Liver (tissue), 9 donors: Measurements from ENCODE around the gene OR5D16. TPM values are rescaled to one million over a fixed set of nuclear protein-coding genes. Genes with fewer than 3 reads are reported as not detected.

Source experiments
- DNase-seq: peaks from one replicate; pipeline ENCODE4 v3.0.0-alpha.2; 2017; ENCODE audit warnings: low spot score
- H3K27ac ChIP-seq, 2 donors: one replicate each; pipeline ENCODE4 v1.7.0; 2013; ENCODE audit warnings: inconsistent platforms in 2 of 2, low read length in 2 of 2, control low read depth in 1 of 2, low read depth in 1 of 2, mild to moderate bottlenecking in 1 of 2
- H3K27me3 ChIP-seq, 4 donors: one replicate each; pipeline versions ENCODE4 v1.6.1 to v1.7.0; 2013; ENCODE audit warnings: low read length in 3 of 4, inconsistent platforms in 1 of 4, mild to moderate bottlenecking in 1 of 4, moderate library complexity in 1 of 4; ENCODE audit not compliant: control insufficient read depth in 4 of 4, insufficient read depth in 4 of 4
- H3K36me3 ChIP-seq, 4 donors: one replicate each; pipeline versions ENCODE4 v1.6.1 to v1.7.0; 2013; ENCODE audit warnings: low read length in 3 of 4, mild to moderate bottlenecking in 3 of 4, low read depth in 1 of 4, moderate library complexity in 1 of 4; ENCODE audit not compliant: control insufficient read depth in 4 of 4, insufficient read depth in 3 of 4
- H3K4me1 ChIP-seq, 4 donors: one replicate each; pipeline versions ENCODE4 v1.6.1 to v1.7.0; 2013; ENCODE audit warnings: low read length in 3 of 4, mild to moderate bottlenecking in 3 of 4, moderate library complexity in 1 of 4; ENCODE audit not compliant: control insufficient read depth in 4 of 4, insufficient read depth in 4 of 4
- H3K4me3 ChIP-seq, 3 donors: one replicate each; pipeline versions ENCODE4 v1.6.1 to v1.7.0; 2013; ENCODE audit warnings: low read length in 3 of 3, control low read depth in 1 of 3, low read depth in 1 of 3, mild to moderate bottlenecking in 1 of 3
- H3K9ac ChIP-seq, 2 donors: one replicate each; pipeline ENCODE4 v1.7.0; 2013; ENCODE audit warnings: low read length in 2 of 2, mild to moderate bottlenecking in 2 of 2, moderate library complexity in 2 of 2, control low read depth in 1 of 2, low read depth in 1 of 2
- H3K9me3 ChIP-seq, 4 donors: one replicate each; pipeline versions ENCODE4 v1.6.1 to v1.7.0; 2013; ENCODE audit warnings: low read length in 3 of 4; ENCODE audit not compliant: control insufficient read depth in 4 of 4
- EGR1 ChIP-seq, 2 donors: IDR thresholded peaks; 2 replicates each; pipeline ENCODE4 v1.6.1; 2016 to 2018; ENCODE audit warnings: antibody characterized with exemption in 2 of 2, low read depth in 2 of 2
- FOXA2 ChIP-seq: IDR thresholded peaks from 2 replicates; pipeline ENCODE4 v1.6.1; 2016; ENCODE audit warnings: antibody characterized with exemption
- GABPA ChIP-seq, 2 donors: IDR thresholded peaks in 1 of 2; conservative IDR thresholded peaks in 1 of 2; 2 replicates each; pipeline ENCODE4 v1.6.1; 2016; ENCODE audit warnings: antibody characterized with exemption in 2 of 2, mild to moderate bottlenecking in 1 of 2, moderate library complexity in 1 of 2
- HNF4A ChIP-seq, 2 donors: conservative IDR thresholded peaks; 2 replicates each; pipeline ENCODE4 v1.6.1; 2016; ENCODE audit warnings: antibody characterized with exemption in 2 of 2, mild to moderate bottlenecking in 2 of 2
- HNF4G ChIP-seq: IDR thresholded peaks from 2 replicates; pipeline ENCODE4 v1.6.1; 2016; ENCODE audit warnings: antibody characterized with exemption
- NR2F2 ChIP-seq: IDR thresholded peaks from 2 replicates; pipeline ENCODE4 v1.6.1; 2016; ENCODE audit warnings: antibody characterized with exemption
- RAD21 ChIP-seq, 2 donors: IDR thresholded peaks; 2 replicates each; pipeline ENCODE4 v1.6.1; 2016; ENCODE audit warnings: antibody characterized with exemption in 2 of 2, mild to moderate bottlenecking in 2 of 2
- SP1 ChIP-seq: IDR thresholded peaks from 2 replicates; pipeline ENCODE4 v1.6.1; 2018; ENCODE audit warnings: antibody characterized with exemption, mild to moderate bottlenecking
- TAF1 ChIP-seq: conservative IDR thresholded peaks from 2 replicates; pipeline ENCODE4 v1.6.1; 2016; ENCODE audit warnings: antibody characterized with exemption, mild to moderate bottlenecking
- YY1 ChIP-seq: IDR thresholded peaks from 2 replicates; pipeline ENCODE4 v1.6.1; 2016; ENCODE audit warnings: antibody characterized with exemption, mild to moderate bottlenecking
- WGBS: extraction: QIAGEN DNeasy Blood & Tissue Kit; methylation state at CpG from one replicate; pipeline ENCODE4 v1.1.7; 2013; 5-methylcytosine and 5-hydroxymethylcytosine counted together
- polyA plus RNA-seq, 2 donors: library from polyadenylated mRNA; stranded (reverse) in 1 of 2; unstranded in 1 of 2; fragments of 200-250 nt in 1 of 2; fragments of >200 nt in 1 of 2; fragmentation: Nextera tagmentation in 1 of 2; extraction: Ambion mirVana in 1 of 2; gene quantifications; one replicate each; pipeline versions ENCODE4 v1.2.1 to v1.2.3, GENCODE V29; 2013 to 2015
- total RNA-seq, 2 donors: library from RNA; depleted of rRNA; stranded (reverse); fragments of >200 nt; gene quantifications; one replicate each; pipeline ENCODE4 v1.2.3, GENCODE V29; 2014
- TF ChIP-seq, protein P1 (sequence below): IDR thresholded peaks from 2 replicates; pipeline ENCODE4 v1.6.1; 2016; ENCODE audit warnings: antibody characterized with exemption
- TF ChIP-seq, protein P2 (sequence below): IDR thresholded peaks from 2 replicates; pipeline ENCODE4 v1.6.1; 2016; ENCODE audit warnings: antibody characterized with exemption
- TF ChIP-seq, protein P3 (sequence below): IDR thresholded peaks from 2 replicates; pipeline ENCODE4 v1.6.1; 2016; ENCODE audit warnings: antibody characterized with exemption, mild to moderate bottlenecking
- TF ChIP-seq, protein P4 (sequence below): IDR thresholded peaks from 2 replicates; pipeline ENCODE4 v1.6.1; 2016; ENCODE audit warnings: antibody characterized with exemption
- donor health status: healthy.
- donor health status: healthy.
- donor health status: healthy.
- donor health status: healthy.
- donor health status: healthy.

The OR5D16 gene
- total and polyA plus RNA-seq, 4 donors, result not detected

DNA sequence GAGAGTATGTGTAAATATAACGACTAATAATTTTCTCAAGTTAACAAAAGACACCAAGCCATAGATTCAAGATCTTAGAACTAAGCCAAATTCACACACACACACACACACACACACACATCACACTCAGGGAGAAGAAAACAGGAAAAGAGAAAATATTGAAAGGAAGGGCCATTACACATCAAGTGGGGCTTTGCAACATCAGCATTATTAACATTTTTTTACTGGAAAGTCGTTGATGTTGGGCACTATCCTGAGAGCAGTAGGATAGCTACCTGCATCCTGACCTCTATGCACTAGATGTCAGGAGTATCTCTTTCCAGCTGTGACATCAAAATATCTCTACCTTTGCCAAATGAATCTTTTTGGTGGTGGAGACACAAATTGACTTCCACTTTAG is 8.9 kb downstream of the OR5D16 start:
- no peak for DNase-seq
- H3K27me3 ChIP-seq, result no peaks in the 10 kb centered on the region
- no peaks in the 10 kb centered on the region for H3K9me3 ChIP-seq
- no peak overlapping the region for H3K4me3 ChIP-seq
- 30% methylated on average over 2 of the region's 2 CpGs for WGBS
- no peaks in the 10 kb centered on the region for H3K36me3 ChIP-seq
- H3K27ac ChIP-seq, result no peak overlapping the region
- TF ChIP-seq, protein P1, sequence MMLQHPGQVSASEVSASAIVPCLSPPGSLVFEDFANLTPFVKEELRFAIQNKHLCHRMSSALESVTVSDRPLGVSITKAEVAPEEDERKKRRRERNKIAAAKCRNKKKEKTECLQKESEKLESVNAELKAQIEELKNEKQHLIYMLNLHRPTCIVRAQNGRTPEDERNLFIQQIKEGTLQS, result no peak
- TF ChIP-seq NR2F2 (no peak), SP1 (no peak), YY1 (no peak), EGR1 (IDR thresholded peaks at IDR 0.05; ENCODE audit: low read depth in 2 of 2) (no peak), TAF1 (no peak), HNF4A (conservative IDR thresholded peaks at IDR 0.05) (no peak), FOXA2 (no peak), RAD21 (IDR thresholded peaks at IDR 0.05) (no peak), GABPA (IDR thresholded peaks at IDR 0.05 in 1 of 2, conservative IDR thresholded peaks at IDR 0.05 in 1 of 2) (no peak), HNF4G (no peak)
- TF ChIP-seq, protein P2, sequence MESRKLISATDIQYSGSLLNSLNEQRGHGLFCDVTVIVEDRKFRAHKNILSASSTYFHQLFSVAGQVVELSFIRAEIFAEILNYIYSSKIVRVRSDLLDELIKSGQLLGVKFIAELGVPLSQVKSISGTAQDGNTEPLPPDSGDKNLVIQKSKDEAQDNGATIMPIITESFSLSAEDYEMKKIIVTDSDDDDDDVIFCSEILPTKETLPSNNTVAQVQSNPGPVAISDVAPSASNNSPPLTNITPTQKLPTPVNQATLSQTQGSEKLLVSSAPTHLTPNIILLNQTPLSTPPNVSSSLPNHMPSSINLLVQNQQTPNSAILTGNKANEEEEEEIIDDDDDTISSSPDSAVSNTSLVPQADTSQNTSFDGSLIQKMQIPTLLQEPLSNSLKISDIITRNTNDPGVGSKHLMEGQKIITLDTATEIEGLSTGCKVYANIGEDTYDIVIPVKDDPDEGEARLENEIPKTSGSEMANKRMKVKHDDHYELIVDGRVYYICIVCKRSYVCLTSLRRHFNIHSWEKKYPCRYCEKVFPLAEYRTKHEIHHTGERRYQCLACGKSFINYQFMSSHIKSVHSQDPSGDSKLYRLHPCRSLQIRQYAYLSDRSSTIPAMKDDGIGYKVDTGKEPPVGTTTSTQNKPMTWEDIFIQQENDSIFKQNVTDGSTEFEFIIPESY, result no peak
- TF ChIP-seq, protein P3, sequence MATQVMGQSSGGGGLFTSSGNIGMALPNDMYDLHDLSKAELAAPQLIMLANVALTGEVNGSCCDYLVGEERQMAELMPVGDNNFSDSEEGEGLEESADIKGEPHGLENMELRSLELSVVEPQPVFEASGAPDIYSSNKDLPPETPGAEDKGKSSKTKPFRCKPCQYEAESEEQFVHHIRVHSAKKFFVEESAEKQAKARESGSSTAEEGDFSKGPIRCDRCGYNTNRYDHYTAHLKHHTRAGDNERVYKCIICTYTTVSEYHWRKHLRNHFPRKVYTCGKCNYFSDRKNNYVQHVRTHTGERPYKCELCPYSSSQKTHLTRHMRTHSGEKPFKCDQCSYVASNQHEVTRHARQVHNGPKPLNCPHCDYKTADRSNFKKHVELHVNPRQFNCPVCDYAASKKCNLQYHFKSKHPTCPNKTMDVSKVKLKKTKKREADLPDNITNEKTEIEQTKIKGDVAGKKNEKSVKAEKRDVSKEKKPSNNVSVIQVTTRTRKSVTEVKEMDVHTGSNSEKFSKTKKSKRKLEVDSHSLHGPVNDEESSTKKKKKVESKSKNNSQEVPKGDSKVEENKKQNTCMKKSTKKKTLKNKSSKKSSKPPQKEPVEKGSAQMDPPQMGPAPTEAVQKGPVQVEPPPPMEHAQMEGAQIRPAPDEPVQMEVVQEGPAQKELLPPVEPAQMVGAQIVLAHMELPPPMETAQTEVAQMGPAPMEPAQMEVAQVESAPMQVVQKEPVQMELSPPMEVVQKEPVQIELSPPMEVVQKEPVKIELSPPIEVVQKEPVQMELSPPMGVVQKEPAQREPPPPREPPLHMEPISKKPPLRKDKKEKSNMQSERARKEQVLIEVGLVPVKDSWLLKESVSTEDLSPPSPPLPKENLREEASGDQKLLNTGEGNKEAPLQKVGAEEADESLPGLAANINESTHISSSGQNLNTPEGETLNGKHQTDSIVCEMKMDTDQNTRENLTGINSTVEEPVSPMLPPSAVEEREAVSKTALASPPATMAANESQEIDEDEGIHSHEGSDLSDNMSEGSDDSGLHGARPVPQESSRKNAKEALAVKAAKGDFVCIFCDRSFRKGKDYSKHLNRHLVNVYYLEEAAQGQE, result no peak
- TF ChIP-seq, protein P4, sequence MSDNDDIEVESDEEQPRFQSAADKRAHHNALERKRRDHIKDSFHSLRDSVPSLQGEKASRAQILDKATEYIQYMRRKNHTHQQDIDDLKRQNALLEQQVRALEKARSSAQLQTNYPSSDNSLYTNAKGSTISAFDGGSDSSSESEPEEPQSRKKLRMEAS, result no peak
- no peak overlapping the region for H3K9ac ChIP-seq
- no peaks in the 10 kb centered on the region for H3K4me1 ChIP-seq

DNA sequence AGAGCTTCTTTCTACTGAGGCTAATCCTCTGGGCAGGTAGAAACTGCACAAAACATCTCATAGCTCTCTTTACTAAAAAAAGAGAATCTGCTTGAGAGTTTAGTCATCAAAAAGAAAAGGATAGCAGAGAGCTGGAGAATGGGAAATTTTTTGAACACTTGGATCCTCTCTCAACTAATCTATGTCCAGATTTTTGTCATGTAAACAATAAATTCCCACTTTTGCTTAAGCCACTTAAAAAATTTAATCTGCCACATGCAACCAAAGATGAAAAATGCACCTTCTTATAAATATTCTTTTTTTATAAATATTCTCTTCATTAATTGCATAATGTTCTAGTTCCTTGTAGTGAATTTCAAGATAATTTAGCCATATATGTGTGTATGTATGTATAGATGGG is 10.5 kb downstream of the OR5D16 start:
- Histone ChIP-seq H3K36me3 (no peaks in the 10 kb centered on the region), H3K27ac (no peak overlapping the region), H3K27me3 (no peaks in the 10 kb centered on the region), H3K4me1 (no peaks in the 10 kb centered on the region), H3K4me3 (no peak overlapping the region), H3K9me3 (no peaks in the 10 kb centered on the region), H3K9ac (no peak overlapping the region)
- TF ChIP-seq, protein P3, result no peak
- TF ChIP-seq, protein P4, result no peak
- TF ChIP-seq SP1, result no peak
- TF ChIP-seq, protein P1, result no peak
- no peak for TF ChIP-seq GABPA (IDR thresholded peaks at IDR 0.05 in 1 of 2, conservative IDR thresholded peaks at IDR 0.05 in 1 of 2)
- no peak for TF ChIP-seq YY1
- no peak for TF ChIP-seq HNF4G
- TF ChIP-seq FOXA2, result no peak
- DNase-seq, result no peak
